ENCODE measurements around the gene HLX.

HLX gene

DNA sequence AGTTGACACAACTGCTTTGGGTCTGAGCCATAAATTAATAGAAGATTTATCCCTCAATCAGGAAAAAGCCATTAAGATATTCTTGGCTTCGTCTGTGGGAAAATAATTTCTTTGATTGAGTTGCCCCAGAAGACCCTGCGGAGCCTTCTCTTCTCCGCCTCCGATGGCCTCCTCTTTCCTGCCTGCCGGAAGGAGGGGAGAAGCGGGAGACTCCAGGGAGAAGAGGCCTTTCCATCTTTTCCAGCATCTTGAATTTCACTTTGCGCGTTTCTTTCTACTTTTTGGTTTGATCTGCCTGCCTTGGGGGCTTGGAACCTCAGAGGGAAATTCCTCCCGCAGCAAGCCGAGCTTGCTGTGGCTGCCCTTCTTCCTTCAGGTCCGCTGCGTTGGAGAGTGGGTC, 16.8 kb downstream of the HLX start:
- no peak for DNase-seq (ENCODE audit: low spot score)

DNA sequence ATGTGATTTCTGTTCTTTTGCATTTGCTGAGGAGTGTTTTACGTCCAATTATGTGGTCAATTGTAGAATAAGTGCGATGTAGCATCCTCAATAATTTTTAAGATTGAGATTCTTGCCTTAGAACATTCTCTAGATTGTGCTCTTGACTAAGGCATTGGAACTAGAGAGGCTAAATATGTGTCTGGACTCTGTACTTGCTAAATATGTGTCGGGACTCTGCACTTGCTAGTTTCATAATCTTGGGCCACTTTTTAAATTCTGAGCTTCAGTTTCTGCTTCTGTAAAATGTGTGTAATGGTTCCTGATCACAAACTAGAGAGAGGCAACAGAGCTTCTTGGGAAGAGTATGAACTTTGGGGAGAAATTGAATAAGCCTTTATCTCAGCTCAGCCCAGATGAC, 21.6 kb downstream of the HLX start:
- DNase-seq (ENCODE audit: low spot score) = no peak

DNA sequence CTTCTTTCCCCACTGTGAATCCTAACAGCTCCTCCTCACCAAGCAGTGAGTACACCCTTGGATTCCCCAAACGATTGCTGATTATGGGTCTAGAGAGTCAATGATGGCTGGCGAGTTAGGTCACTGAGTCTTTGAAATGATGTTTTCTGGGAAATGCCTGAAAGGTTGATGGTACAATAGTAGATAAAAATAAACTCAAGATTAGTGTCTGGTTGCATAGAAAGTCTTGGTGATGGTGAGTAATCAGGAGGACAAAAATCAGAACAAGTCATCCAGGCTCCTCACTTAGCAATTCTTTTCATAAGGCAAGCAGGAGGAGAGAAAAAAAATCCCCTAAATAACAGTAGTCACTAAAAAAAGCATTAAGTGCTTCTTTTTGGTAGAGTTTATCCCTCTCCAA, 22.6 kb downstream of the HLX start:
- DNase-seq (ENCODE audit: low spot score) = no peak

DNA sequence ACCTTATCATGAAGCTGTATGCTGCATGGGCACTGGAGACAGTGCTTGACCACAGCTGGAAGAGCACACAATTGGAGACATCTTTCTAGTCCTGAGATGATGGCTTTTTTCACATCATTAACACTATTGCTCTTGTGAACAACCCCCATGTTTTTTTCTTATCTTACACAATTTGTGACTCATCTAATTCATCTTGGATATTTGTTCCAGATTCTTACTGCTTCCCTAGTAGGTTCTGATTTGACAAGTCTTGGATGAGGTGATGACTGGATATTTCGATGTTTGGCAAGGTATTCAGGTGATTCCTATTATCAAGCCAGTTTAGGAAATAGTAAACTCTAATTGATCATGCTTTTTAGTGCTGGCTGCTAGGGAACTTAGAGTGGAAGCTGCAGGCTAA, 23.7 kb downstream of the HLX start:
- DNase-seq (ENCODE audit: low spot score) = no peak

DNA sequence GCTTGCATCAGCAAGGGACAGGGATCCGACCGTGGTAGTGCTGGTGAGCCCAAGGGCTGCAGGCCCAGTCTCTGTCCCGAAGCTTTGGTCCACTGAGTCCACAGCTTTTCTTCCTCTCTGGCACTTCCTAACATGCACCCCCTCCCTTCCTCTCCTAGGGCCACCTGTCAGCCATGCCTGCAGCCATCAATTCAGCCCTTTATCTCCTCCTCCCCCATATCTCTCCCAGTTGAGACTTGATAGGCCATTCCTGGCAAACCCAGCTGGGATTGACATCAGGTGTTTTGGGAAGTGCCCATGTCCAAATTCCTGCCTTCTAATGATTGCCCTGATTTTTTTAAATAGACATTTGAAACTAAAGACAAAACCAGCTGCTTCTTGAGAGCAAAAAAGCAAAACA, 25.6 kb downstream of the HLX start:
- DNase-seq (ENCODE audit: low spot score) = no peak

DNA sequence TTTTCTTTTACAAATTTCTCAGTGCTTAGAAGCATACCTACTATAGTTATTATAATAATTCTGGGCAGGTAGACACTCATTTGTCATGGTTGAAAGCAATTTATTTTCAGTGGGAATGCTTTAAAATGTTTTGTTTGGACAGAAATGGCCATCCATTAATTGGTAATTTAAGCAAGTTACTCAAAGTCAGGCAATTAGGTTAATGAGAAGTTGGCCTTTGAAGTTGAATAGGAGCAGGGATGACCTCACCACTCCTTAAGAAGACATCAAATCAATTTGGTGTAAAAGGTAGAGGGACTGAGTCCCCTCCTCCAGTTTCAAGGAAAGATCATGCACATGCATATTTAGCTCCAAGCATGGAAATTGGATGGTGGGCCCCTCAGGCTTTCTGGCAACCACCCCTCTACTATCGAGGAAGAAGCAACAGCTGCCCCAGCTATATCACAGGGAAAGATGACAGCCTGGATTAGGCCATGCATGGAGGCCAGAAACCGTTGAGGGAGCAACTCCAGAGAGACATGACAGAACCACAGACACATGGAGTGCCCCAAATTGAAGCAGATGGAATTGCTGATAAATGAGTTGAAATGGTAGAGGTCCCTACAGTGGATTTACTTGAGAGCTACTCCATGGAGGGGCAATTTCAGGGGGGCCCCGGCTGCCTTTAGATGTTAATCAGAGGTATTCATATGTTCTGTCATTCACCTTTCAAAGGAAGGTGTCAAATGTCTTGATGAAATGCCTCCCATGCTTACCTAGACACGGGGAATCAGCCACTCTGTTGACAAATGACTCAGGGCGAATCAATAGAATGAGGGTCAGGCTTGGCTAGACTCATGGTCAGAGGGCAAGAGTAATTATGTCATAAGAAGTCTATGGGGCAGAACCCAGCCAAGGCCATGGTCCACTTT, 26.7 kb downstream of the HLX start:
- no peak for DNase-seq (ENCODE audit: low spot score)

DNA sequence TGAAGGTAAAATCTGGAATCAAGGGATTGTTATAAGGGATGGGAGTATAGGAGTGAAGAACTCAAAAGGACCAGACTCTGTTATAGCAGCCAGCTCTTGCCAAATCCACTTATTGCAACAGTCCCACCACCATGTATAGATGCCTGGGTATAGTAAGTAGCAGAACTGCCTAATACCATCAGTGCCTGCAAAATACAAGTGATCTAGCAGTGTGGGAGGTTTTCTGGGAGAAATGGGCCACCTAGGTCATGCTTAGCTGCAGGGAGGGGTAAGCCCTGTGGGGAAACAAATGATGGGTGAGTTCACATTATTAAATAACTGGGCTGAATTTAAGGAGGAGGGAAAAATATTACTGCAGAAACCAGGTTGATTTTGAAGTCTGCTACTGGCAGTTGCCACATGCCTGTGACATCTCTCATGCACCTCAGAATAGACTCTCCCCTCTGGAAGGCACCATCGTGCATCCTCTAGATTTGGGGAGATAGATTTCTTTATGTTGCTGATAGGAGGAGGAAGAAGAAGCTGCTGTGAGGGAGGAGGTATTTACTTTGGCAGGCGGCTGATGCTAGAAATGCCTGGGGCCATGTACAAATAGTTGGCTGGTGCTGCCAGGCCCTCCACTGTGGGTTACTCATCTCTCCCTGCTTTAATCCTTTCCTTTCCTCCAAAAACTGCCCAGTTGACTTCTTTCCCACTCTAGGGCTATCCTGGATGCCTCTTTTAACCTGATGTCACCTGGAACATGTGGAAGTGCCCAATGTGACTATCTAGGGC, 27.5 kb downstream of the HLX start:
- DNase-seq (ENCODE audit: low spot score) = no peak

DNA sequence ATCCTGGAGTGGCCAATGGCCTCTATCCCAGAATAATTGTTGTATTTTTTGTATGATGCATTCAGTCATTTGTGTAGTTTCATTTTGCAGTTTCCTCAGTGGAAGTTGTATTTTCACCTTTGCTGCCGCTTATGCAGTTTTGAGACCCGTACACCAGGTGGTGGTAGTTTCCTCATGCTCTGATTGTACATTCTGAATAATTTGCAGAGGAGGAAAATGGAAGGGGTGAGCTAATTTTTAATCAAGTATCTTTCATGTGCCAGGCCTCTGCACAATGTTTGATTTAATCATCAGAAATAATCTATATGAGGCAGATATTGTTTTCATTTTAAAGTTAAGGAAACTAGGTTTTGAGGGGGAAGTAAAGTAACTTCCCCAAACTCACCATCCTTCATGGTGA, 29.5 kb downstream of the HLX start:
- peak; percentile 13 for DNase-seq (ENCODE audit: low spot score)

DNA sequence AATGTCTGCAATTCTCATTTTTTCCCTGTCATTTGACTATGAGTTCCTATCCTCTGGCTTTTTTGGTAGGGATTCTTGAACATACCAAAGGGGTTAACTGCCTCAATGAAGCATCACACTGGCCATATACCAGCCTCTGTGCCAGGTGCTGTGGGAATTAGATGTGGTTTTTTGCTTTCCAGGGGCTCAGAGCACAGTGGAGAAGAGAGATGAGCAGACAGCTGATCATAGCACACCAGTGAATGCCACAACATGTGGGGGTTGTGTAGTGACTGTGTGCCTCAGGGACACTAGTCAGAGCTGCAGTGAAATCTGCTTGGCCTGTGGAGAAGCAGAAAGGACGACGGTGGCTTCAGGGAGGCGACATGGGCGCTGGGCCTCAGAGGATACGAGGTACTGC, 30.8 kb downstream of the HLX start:
- no peak for DNase-seq (ENCODE audit: low spot score)

DNA sequence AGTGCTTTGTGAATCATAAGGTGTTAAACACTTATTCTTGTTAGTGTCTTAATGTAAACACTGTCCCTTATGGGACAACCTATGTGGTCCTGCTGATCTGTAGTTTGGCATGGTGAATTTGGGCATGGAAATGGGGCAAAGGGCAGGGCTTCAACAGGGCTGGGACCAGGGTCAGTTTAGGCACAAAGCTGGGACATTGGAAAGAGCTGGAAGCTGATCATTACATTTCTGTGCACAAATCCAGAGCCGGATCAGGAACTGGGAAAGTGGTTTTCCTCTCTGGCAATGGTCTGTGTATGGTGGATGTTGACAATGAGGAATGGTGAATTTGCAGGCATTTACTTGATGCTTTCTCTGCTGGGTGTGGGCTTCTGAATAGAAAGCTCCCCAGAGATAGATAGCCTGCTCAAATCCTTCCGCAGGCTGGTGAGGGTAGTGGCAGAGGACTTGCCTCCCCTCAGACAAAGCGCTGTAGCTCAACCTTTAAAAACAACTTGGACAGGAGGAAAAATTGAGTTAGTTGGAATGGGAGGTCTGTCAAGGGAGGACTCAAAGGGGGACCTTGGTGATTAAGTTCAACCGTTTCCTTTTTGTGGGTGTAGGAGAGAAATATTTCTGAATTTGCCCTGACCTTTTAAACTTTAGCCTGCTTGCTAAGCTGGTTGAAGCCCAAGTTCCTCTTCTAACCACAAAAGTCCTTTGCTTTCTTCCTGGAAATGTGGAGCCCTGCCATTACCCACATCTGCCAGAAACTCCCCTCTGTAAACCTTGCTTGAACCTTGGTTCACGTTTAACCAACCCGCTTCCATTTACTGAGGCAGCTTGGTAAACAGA, 35.3 kb downstream of the HLX start:
- no peak for DNase-seq (ENCODE audit: low spot score)

DNA sequence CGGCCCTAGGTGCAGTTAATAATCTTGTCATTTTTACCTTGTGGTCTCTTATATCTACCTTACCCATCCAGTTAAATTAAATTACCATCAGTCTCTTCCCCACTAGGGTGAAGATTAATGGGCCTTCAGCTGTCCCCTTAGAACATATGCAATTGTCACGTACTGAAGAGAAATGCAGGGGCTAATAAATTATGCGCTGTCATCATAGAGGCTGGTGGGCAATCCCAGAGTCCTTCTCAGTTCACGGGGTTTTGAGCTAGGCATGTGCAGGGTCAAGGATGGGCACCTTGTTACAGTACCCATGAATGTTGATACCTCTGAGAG, 35.8 kb downstream of the HLX start:
- DNase-seq (ENCODE audit: low spot score) = no peak

DNA sequence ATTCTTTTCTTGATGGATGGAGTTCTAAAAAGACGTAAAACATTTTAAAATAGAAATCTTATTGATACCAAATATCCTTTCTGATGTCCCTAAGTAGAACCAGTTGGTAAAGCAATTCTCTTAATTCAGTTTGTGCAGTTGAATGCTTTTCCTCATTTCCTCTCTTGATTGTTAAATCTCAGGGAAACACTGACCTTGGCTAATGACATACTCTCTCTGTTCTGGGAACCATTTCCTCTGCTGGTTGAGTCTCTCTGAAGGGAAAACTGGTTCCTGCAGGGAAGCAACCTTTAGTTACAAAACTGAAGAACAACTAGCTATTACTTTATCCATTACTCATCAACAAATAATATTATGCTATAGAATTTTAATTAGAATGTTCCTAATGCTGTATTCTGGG, 36.7 kb downstream of the HLX start:
- no peak for DNase-seq (ENCODE audit: low spot score)

DNA sequence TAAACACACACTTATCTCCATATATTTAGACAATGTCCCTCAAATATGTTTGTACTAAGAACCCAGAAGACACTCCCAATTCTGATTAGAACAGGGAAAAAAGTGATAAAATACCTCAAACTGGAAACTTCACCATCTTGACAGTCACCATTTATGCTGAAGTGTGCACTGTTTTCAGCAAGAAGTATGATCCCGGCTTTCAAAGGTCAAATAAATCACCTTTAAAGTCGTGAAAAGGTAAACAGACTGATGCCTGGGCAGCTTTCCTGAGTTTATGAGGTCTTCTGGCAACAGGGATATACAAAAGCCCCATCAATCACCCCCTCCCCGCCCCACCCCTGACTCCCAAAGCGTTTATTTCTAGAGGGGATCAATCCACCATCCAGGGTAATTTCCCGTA, 37.9 kb downstream of the HLX start:
- DNase-seq (ENCODE audit: low spot score) = no peak

DNA sequence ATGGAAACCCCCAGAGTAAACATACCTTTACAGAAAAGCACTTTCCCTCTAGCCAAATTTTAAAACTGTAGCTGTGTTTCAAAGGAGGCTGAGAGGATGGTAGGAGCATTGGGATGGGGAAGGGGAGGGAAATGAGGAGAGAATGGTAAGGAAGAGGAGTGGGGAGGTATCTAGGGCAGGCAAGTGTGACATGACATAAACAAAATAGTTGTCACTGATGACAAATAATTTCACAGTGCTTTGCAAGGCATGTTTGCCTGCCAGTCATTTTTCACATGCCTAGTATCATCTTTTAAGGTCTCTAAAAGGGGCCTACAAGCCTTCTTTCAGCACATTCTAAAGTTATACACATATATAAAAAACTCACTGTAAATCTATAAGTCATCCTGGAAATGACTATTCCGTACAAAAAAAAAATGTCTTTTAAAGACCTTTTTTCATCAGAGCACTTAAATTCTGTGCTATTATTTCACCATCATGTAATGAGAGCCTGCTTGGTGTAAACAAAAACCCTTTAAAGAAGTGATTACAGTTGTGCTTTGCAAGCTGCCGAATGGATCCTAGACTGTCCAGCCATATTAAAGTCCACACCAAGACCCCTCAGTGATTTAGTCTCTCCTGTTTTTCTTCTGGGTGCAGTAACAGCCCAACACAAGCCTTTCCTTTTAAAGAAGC, 38.4 kb downstream of the HLX start:
- DNase-seq (ENCODE audit: low spot score) = no peak

DNA sequence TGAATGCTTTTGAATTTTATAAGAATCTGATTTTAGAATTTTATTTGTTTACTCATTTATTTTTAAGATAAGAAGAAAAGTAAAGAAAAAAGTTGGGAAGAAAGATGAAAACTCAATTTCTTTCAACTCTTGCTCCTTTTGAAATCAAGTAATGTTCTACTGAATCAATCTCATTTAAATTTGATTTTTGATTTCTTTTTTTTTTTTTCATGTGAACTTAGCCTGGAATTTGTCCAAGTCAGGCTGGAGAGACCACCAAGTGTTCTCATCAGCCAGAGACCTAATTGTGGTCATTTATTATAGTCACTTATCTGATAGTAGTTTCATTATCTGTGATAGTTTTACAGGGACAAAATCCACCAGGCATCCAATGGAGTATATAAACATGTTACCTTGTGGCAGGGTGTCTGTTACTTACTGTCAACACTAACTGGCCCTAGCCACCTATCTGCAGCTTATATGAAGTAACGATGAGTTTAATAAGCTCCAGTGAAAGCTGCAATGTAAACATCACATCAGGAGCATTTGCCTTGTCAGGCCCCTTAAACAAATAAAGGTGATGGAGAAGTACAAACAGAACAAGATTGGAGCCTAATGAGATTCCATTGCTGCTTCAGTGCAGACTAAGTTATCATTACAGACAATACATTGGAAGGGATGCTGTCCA, 39.2 kb downstream of the HLX start:
- no peak for DNase-seq (ENCODE audit: low spot score)

DNA sequence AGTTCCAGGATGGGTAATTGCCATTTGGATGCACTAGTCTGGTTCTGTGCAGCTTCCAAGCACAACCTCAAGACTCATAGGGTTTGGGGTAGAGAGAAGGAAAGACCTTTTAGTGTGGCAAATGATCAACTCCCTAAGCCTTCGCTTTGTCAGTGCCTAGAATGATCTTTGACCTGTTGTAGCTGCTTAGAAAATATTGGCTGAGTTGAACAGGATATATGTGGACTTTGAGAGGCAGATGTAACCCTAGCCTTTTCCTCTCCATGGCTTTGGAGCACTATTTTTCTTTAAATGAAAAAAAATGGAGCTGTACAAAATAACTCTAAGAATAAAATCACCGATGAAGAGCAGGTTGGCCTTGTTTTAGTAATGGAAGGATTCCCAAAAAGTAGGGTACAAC, 41.7 kb downstream of the HLX start:
- DNase-seq (ENCODE audit: low spot score) = no peak

DNA sequence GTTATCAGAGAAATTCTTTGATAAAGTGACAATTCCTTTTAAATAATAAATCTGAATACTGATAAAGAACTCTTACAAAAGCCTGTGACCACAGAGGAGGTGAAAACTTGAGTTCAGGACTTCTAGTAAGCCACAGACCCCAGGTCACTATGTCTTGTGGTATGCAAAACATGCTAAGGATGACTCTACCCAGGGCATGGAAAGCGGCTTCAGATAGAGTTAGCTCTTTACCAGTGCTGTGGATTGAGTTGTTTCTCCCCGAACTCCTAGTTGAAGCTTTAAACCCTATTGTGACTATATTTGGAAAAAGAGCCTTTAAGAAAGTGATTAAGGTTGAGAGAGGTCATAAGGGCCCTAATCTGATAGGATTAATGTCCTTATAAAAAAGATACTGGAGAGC, 42.3 kb downstream of the HLX start:
- DNase-seq (ENCODE audit: low spot score) = no peak

DNA sequence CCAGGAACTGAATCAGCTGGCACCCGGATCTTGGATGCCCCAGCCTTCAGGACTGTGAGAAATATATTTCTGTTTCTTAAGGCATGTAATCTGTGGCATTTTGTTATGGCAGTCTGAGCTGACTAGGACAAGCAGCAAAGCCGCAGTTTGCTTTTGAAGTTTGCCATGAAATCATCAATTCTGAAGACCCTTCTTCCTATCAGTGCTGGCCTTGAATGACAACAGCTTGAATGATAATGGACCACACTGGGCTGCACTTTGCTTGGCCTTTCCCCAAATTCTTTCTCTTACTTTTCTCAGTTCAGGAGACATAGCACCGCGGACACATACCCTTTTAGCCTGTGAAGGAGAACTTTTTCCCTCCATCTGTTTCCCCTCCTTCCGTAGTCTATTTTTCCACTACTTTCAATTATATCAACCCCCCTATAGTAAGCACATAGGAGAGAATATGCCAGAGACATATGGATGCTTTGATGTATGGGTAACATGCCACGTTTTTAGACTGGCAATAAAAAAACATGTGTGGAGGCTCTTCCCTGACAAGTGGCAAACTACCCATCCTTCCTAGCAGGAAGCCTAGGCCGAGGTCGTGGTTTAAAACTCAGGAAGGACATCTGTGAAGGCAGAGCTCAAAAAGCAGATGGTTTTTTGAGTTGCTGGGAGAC, 42.9 kb downstream of the HLX start:
- DNase-seq (ENCODE audit: low spot score) = no peak

DNA sequence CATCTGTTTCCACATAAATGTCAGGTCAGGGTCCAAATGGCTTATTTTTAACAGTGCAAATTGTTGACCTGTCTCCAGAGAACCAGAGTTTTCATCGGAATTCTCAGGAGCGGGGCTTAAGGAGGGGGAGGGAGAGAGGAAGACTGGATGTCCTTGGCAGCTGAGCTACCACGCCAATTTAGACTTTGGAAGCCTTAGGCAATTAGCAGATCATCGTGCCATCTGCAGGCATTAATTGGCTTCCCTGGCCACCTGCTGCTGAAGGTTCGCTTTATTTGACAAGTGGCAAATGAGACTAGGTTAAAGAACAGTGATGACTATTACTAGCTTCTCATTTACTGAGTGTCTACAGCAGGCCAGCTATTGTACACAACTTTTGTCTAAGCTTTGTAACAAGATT, 43.7 kb downstream of the HLX start:
- peak; percentile 8 for DNase-seq (ENCODE audit: low spot score)

DNA sequence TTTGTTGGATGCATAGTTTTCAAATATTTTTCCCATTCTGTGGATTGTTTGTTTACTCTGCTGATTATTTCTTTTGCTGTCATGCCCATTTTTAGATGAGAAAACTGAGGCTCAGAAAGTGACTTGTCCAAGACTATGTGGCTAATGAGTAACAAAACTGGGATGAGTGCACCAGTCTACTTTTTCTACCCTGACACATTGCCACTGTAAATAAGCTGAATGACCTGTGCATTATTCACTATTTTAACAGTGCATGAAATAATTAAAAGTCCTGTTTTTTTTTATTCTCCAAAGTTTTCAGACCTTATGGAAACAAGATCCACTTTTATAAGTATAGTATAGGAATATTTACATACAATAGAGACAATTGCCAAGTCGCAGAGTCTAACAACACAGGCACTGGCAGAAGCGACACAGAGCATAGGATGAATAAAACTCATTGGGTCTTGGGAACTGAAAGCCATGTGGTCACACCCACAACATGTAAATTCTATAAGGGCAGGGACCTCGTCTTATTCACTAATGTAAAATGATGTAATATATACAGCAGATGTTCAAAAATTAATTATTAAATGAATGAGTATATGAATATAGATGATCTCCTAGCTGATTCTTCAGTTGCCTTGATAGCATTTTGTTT, 45.2 kb downstream of the HLX start:
- DNase-seq (ENCODE audit: low spot score) = no peak

DNA sequence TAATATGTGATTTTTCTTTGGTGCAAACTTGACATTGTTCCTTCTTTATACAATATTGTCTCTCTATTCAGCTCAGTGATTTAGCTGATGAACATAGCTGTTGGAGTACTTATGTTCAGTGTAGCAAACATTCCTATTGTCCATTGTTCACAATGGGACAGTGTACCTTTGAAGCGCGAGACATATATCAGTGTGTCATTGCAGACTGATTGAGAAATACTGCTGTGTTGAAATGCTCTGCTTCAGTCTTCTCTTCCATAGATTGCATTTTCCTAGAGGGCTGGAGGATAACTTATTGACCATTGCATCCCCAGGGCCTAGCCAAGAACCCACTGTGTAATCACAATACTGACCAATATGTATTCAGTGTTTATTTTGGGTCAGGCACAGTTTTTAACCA, 46.5 kb downstream of the HLX start:
- DNase-seq (ENCODE audit: low spot score) = no peak
